Esophagus squamous epithelium (tissue), 5 donors: ENCODE data around the gene ELL2. TPM values are rescaled to one million over a fixed set of nuclear protein-coding genes. Genes with fewer than 3 reads are reported as not detected.

Experiments used
- DNase-seq: peaks from one replicate; lab custom pipeline; 2025; lab: John Stamatoyannopoulos, UW
- H3K27ac ChIP-seq, 4 donors: fragments of 200-600 bp; sonication (generic); one replicate each; pipeline ENCODE4 v1.5.1; 2016 to 2019; ENCODE audit warnings: mild to moderate bottlenecking in 1 of 4
- H3K27me3 ChIP-seq, 4 donors: fragments of 200-600 bp; sonication (generic); 1 replicate in 3 of 4; 2 replicates in 1 of 4; pipeline versions ENCODE4 v1.5.1 to v1.6.0; 2017 to 2021; ENCODE audit warnings: antibody characterized with exemption in 1 of 4
- H3K36me3 ChIP-seq, 3 donors: fragments of 200-600 bp; sonication (generic); one replicate each; pipeline ENCODE4 v1.5.1; 2016 to 2019
- H3K4me1 ChIP-seq, 3 donors: fragments of 200-600 bp; sonication (generic); one replicate each; pipeline ENCODE4 v1.5.1; 2017 to 2019
- H3K4me3 ChIP-seq, 4 donors: fragments of 200-600 bp; sonication (generic); 1 replicate in 3 of 4; 2 replicates in 1 of 4; pipeline ENCODE4 v1.5.1; 2016 to 2019; ENCODE audit warnings: mild to moderate bottlenecking in 2 of 4, moderate library complexity in 1 of 4
- H3K9me3 ChIP-seq, 3 donors: fragments of 200-600 bp; sonication (generic); one replicate each; pipeline ENCODE4 v1.5.1; 2016 to 2019
- CTCF ChIP-seq, 6 experiments: fragments of 450-650 bp in 4 of 6; fragments of 200-600 bp in 2 of 6; sonication (generic) in 2 of 6; IDR thresholded peaks; one replicate each; pipeline ENCODE4 v1.5.1; 2016 to 2019; ENCODE audit warnings: antibody characterized with exemption in 6 of 6, mild to moderate bottlenecking in 4 of 6, moderate library complexity in 4 of 6
- POLR2A ChIP-seq, 4 donors: fragments of 450-650 bp; IDR thresholded peaks; one replicate each; pipeline ENCODE4 v1.6.1; 2017; ENCODE audit warnings: antibody characterized with exemption in 4 of 4, mild to moderate bottlenecking in 4 of 4, moderate library complexity in 3 of 4
- whole genome bisulfite sequencing, 2 donors: methylation state at CpG; one replicate each; pipeline ENCODE4 v1.1.5; 2018; 5-methylcytosine and 5-hydroxymethylcytosine counted together
- intact Hi-C: fragments of 100-400 bp; cut with DNase I; formaldehyde crosslinking; loops from one replicate; pipeline ENCODE4 v1.15.0; 2022
- total RNA-seq, 4 donors: library from RNA; depleted of rRNA; stranded (reverse); fragments of >200 nt; gene quantifications; one replicate each; pipeline ENCODE4 v1.1.0, GENCODE V29; 2016
- donor health status: DM: yes; HTN: yes; CAD: no.

The ELL2 gene
- total RNA-seq, 4 donors from 2014 or later, result 74.9 to 124 (median 121) TPM

- no peaks in the 10 kb centered on the region for H3K9me3 ChIP-seq
- peak overlapping the region; percentile 98 to 100 (median 99) for H3K27ac ChIP-seq
- intact Hi-C loops, result loop anchor here (5.0 kb wide), 1 partner anchor 376 kb away; no protein-coding TSS in a partner anchor
- no peaks in the 10 kb centered on the region for H3K27me3 ChIP-seq
- TF ChIP-seq CTCF (IDR thresholded peaks at IDR 0.05), result peak; percentile 22 to 97 (median 86)
- no peak for TF ChIP-seq POLR2A (IDR thresholded peaks at IDR 0.05)
- H3K4me1 ChIP-seq, result peaks cover 24 to 72% (median 28%) of the 10 kb centered on the region in 3 donors
- H3K4me3 ChIP-seq, result peak overlapping the region; percentile 58 to 99 (median 89)
- WGBS, 2 donors, result 0 to 2% methylated on average over 14 to 15 of the region's 90 CpGs
- H3K36me3 ChIP-seq, result no peaks in the 10 kb centered on the region
- DNase-seq, result peak; percentile 60
Observed at GRCh38 chr5:95960667-95961616, 709 bp downstream of the ELL2 start.

- 10 to 21% methylated on average over 25 to 26 of the region's 26 CpGs for WGBS, 2 donors
- H3K27me3 ChIP-seq, result no peaks in the 10 kb centered on the region
- H3K27ac ChIP-seq, result peak overlapping the region; percentile 98 to 100 (median 99)
- H3K4me3 ChIP-seq, result peak overlapping the region; percentile 58 to 99 (median 89)
- no peak for DNase-seq
- H3K4me1 ChIP-seq, result peaks cover 33 to 75% (median 36%) of the 10 kb centered on the region in 3 donors
- no peaks in the 10 kb centered on the region for H3K36me3 ChIP-seq
- no peak for TF ChIP-seq POLR2A (IDR thresholded peaks at IDR 0.05)
- TF ChIP-seq CTCF (IDR thresholded peaks at IDR 0.05), result peak in 2 of 6 experiments; percentile 17 to 25
- H3K9me3 ChIP-seq, result no peaks in the 10 kb centered on the region
- intact Hi-C loops, result loop anchor here (5.0 to 10.0 kb wide), 2 partner anchors 85 to 377 kb away; no protein-coding TSS in a partner anchor
Observed at GRCh38 chr5:95959888-95960666, 1.6 kb downstream of the ELL2 start.

GRCh38 chr5:95959051-95959887, 2.4 kb downstream of the ELL2 start:
- Histone ChIP-seq H3K4me1 (peaks cover 37 to 79% (median 39%) of the 10 kb centered on the region in 3 donors), H3K27ac (peak overlapping the region; percentile 98 to 100 (median 99)), H3K9me3 (no peaks in the 10 kb centered on the region), H3K27me3 (no peaks in the 10 kb centered on the region), H3K36me3 (no peaks in the 10 kb centered on the region), H3K4me3 (peak overlapping the region; percentile 58 to 99 (median 89))
- no peak for TF ChIP-seq POLR2A (IDR thresholded peaks at IDR 0.05)
- TF ChIP-seq CTCF (IDR thresholded peaks at IDR 0.05), result no peak
- intact Hi-C loops, result loop anchor here (10.0 kb wide), 1 partner anchor 84 kb away; no protein-coding TSS in a partner anchor
- DNase-seq, result no peak
- WGBS, 2 donors, result 48 to 52% methylated on average over 9 of the region's 9 CpGs

GRCh38 chr5:95958310-95959014, 3.2 kb downstream of the ELL2 start:
- WGBS, 2 donors, result 48 to 65% methylated on average over 3 of the region's 3 CpGs
- DNase-seq, result no peak
- Histone ChIP-seq H3K9me3 (no peaks in the 10 kb centered on the region), H3K36me3 (no peaks in the 10 kb centered on the region), H3K4me3 (peak overlapping the region; percentile 58 to 99 (median 89)), H3K4me1 (peaks cover 37 to 81% (median 39%) of the 10 kb centered on the region in 3 donors), H3K27me3 (no peaks in the 10 kb centered on the region), H3K27ac (peak overlapping the region; percentile 98 to 100 (median 99))
- no peak for TF ChIP-seq CTCF (IDR thresholded peaks at IDR 0.05)
- TF ChIP-seq POLR2A (IDR thresholded peaks at IDR 0.05), result no peak
- intact Hi-C loops, result loop anchor here (10.0 kb wide), 1 partner anchor 84 kb away; no protein-coding TSS in a partner anchor
